Measurements from ENCODE around the gene SARS2. TPM values are rescaled to one million over a fixed set of nuclear protein-coding genes. Genes with fewer than 3 reads are reported as not detected.

Gene SARS2
- total and polyA plus RNA-seq, 3 experiments from 2014 or later: 18.9 to 46.7 (median 43.1) TPM

DNA sequence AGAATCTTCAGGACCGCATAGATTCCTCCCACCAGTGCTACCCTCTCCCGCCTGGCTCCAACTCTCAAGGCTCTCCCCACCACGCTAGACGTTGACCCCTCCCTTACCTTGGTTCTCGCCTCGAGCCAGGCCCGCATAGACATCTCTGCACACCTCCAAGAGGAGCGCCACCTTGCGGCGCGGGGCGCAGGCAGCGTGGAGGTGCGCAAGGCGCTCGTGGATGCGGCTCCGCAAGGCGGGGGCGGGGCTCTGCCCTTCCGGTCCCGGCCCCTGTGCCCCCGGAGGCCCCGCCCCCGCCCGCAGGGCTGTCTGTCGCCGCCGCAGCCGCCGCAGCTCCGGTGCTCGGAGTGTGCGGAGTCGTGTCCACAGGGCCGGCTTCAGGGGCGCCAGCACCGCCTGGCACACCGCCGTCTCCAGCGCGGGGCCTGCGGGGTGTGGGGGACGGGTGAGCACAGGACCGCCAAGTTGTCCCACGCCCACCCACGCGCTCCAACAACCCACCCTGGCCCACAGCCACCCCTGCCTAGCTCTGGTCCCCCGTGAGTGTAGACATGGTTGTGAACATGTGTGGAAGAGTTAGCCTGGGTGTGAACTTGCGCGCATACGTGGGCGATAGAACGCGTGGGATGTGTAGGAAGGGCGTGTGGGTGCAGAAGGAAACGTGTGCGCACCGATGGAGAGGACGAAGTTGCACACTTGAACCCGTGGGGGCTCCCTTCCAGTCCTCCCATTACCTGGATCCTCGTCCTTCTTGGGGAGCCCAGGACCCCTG, 60.5 kb downstream of the SARS2 start:
- H3K9me3 Mint-ChIP-seq: peaks cover 0 to 2% (median 0%) of the 10 kb centered on the region in 5 donors
- H3K27ac Mint-ChIP-seq: peak overlapping the region; percentile 48 to 97 (median 94)

GRCh38 chr19:38869160-38869835, 61.3 kb downstream of the SARS2 start:
- Histone ChIP-seq H3K36me3 (ENCODE audit: insufficient read depth, low read length) (no peaks in the 10 kb centered on the region), H3K9me3 (ENCODE audit: low read length) (no peaks in the 10 kb centered on the region), H3K27ac (ENCODE audit: low read depth, low read length) (peak overlapping the region; percentile 66), H3K4me3 (ENCODE audit: low read length) (peak overlapping the region; percentile 78), H3K4me1 (ENCODE audit: insufficient read depth, low read length) (peaks cover 44% of the 10 kb centered on the region), H3K27me3 (ENCODE audit: insufficient read depth, low read length, poor library complexity, severe bottlenecking) (no peaks in the 10 kb centered on the region)
- Mint-ChIP-seq H3K27ac (peak overlapping the region; percentile 48 to 97 (median 94)), H3K9me3 (peaks cover 0 to 2% (median 0%) of the 10 kb centered on the region in 5 donors), H3K4me3 (peak overlapping the region; percentile 87 to 94 (median 91)), H3K4me1 (peaks cover 38 to 66% (median 58%) of the 10 kb centered on the region in 3 donors), H3K36me3 (peaks cover 3 to 34% (median 7%) of the 10 kb centered on the region in 3 donors), H3K27me3 (no peaks in the 10 kb centered on the region)
- DNase-seq: peak in 3 of 5 donors; percentile 38 to 57 (median 42)
- CTCF ChIA-PET: interaction anchor here (0.7 to 4.6 kb wide), 23 partner anchors 9 to 467 kb away, joined by 3 to 38 read pairs (median 5); partner anchors contain the start of genes ECH1, FAM98C, MRPS12 and NFKBIB
- POLR2A ChIA-PET: interaction anchor here (0.7 to 3.7 kb wide), 8 partner anchors 8 to 135 kb away, joined by 3 to 33 read pairs (median 6); partner anchors contain the start of gene ECH1

More for the DNA sequence above, 60.5 kb downstream of the SARS2 start:
- Histone ChIP-seq H3K4me3 (ENCODE audit: low read length) (peak overlapping the region; percentile 78), H3K27me3 (ENCODE audit: insufficient read depth, low read length, poor library complexity, severe bottlenecking) (no peaks in the 10 kb centered on the region), H3K9me3 (ENCODE audit: low read length) (no peaks in the 10 kb centered on the region), H3K27ac (ENCODE audit: low read depth, low read length) (peak overlapping the region; percentile 66), H3K4me1 (ENCODE audit: insufficient read depth, low read length) (peaks cover 37% of the 10 kb centered on the region), H3K36me3 (ENCODE audit: insufficient read depth, low read length) (no peaks in the 10 kb centered on the region)
- ChIA-PET CTCF (interaction anchor here (1.0 to 4.6 kb wide), 22 partner anchors 8 to 467 kb away, joined by 3 to 38 read pairs (median 5); partner anchors contain the start of genes ECH1, FAM98C, MRPS12 and NFKBIB), POLR2A (interaction anchor here (1.1 to 3.7 kb wide), 6 partner anchors 7 to 136 kb away, joined by 3 to 33 read pairs (median 10); partner anchors contain the start of gene ECH1)
- Mint-ChIP-seq H3K4me1 (peaks cover 30 to 58% (median 51%) of the 10 kb centered on the region in 3 donors), H3K27me3 (no peaks in the 10 kb centered on the region), H3K36me3 (peaks cover 3 to 38% (median 7%) of the 10 kb centered on the region in 3 donors), H3K4me3 (peak overlapping the region; percentile 87 to 94 (median 91))
- peak; percentile 92 to 96 (median 93) for DNase-seq

DNA sequence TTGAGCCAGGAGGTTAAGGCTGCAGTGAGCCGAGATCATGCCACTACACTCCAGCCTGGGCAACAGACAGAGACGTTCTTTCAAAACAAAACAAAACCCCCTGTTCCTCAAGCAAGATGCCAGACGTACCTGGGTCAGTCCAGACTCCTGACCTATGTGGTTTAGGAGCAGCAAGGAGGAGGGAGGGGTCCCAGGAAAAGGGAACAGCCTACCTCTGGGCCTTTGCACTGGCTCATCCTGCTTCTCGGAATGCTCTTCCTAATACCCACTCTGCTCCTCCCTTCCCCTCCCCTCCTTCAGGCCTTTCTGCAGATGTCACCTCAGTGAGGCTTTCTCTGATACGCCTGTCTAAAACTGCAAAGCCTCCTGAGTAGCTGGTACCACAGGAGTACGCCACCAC, 62.0 kb downstream of the SARS2 start:
- peaks cover 46% of the 10 kb centered on the region for H3K4me1 ChIP-seq (ENCODE audit: insufficient read depth, low read length)
- CTCF ChIA-PET: interaction anchor here (0.8 to 4.6 kb wide), 17 partner anchors 8 to 145 kb away, joined by 3 to 38 read pairs (median 5); partner anchors contain the start of genes ECH1, MRPS12, RINL and SARS2
- no peaks in the 10 kb centered on the region for H3K27me3 ChIP-seq (ENCODE audit: insufficient read depth, low read length, poor library complexity, severe bottlenecking)
- peaks cover 0 to 2% (median 0%) of the 10 kb centered on the region in 5 donors for H3K9me3 Mint-ChIP-seq
- H3K4me3 Mint-ChIP-seq: peak overlapping the region; percentile 87 to 94 (median 91)
- peak overlapping the region; percentile 48 to 97 (median 92) for H3K27ac Mint-ChIP-seq
- H3K4me1 Mint-ChIP-seq: peaks cover 39 to 69% (median 60%) of the 10 kb centered on the region in 3 donors
- H3K36me3 Mint-ChIP-seq: peaks cover 3 to 30% (median 7%) of the 10 kb centered on the region in 3 donors
- DNase-seq: no peak
- no peaks in the 10 kb centered on the region for H3K9me3 ChIP-seq (ENCODE audit: low read length)
- H3K27me3 Mint-ChIP-seq: no peaks in the 10 kb centered on the region
- H3K36me3 ChIP-seq (ENCODE audit: insufficient read depth, low read length): no peaks in the 10 kb centered on the region
- H3K27ac ChIP-seq (ENCODE audit: low read depth, low read length): no peak overlapping the region
- POLR2A ChIA-PET: interaction anchor here (0.7 to 3.7 kb wide), 5 partner anchors 8 to 51 kb away, joined by 3 to 33 read pairs (median 7); no protein-coding TSS in a partner anchor
- no peak overlapping the region for H3K4me3 ChIP-seq (ENCODE audit: low read length)

DNA sequence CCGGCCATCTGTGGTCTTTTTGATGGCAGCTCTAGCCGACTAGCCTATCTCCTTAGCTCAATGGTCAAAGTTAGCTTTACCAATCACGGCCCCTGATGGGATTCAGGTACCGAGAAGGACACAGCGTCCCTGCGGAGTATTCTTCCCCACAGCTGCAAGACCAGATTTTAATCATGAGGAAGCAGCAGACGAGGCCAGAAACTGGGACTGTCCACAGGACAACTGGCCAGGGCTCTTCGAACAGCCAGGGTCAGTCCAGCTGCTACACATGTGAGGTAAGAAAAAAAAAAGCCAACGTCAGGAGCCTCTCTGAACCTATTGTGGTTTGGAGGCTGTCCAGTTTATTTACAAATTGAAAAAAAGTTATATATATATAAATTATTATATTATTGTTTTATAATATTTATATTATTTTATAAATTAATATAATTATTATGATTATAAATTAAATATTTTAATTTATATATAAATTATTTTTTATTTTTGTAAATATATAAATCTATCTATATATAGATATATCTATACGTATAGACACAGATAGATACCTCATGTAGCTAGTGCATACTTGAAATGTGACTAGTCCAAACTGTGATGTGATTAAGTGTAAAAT, 63.3 kb downstream of the SARS2 start:
- no peaks in the 10 kb centered on the region for H3K36me3 ChIP-seq (ENCODE audit: insufficient read depth, low read length)
- peaks cover 46% of the 10 kb centered on the region for H3K4me1 ChIP-seq (ENCODE audit: insufficient read depth, low read length)
- H3K27ac Mint-ChIP-seq: peak overlapping the region in 5 of 8 donors; percentile 19 to 70 (median 57)
- DNase-seq: no peak
- POLR2A ChIA-PET: interaction anchor here (0.8 to 5.6 kb wide), 3 partner anchors 11 to 21 kb away, joined by 3 to 59 read pairs (median 7); partner anchors contain the start of genes HNRNPL and RINL
- H3K4me1 Mint-ChIP-seq: peaks cover 41 to 72% (median 64%) of the 10 kb centered on the region in 3 donors
- peaks cover 0 to 2% (median 0%) of the 10 kb centered on the region in 5 donors for H3K9me3 Mint-ChIP-seq
- CTCF ChIA-PET: interaction anchor here (2.5 to 3.3 kb wide), 2 partner anchors 15 to 18 kb away, joined by 7 to 10 read pairs; no protein-coding TSS in a partner anchor
- H3K9me3 ChIP-seq (ENCODE audit: low read length): no peaks in the 10 kb centered on the region
- peaks cover 3 to 25% (median 4%) of the 10 kb centered on the region in 3 donors for H3K36me3 Mint-ChIP-seq
- no peaks in the 10 kb centered on the region for H3K27me3 ChIP-seq (ENCODE audit: insufficient read depth, low read length, poor library complexity, severe bottlenecking)
- no peaks in the 10 kb centered on the region for H3K27me3 Mint-ChIP-seq
- H3K4me3 ChIP-seq (ENCODE audit: low read length): no peak overlapping the region
- no peak overlapping the region for H3K4me3 Mint-ChIP-seq
- no peak overlapping the region for H3K27ac ChIP-seq (ENCODE audit: low read depth, low read length)

Other genes with a start within 250 kb of the SARS2 start
- gene CAPN12, start 186.3 kb downstream of the SARS2 start, total RNA-seq: 1 to 10 TPM; 5.2 to 5.3 TPM
- gene CAPN12, start 186.3 kb downstream of the SARS2 start, polyA plus RNA-seq: 19.5 TPM
- gene LGALS7, start 157.2 kb downstream of the SARS2 start, total RNA-seq: not detected
- not detected for gene LGALS7, start 157.2 kb downstream of the SARS2 start, polyA plus RNA-seq
- not detected for gene LGALS7B, start 141.6 kb downstream of the SARS2 start, total RNA-seq
- not detected for gene LGALS7B, start 141.6 kb downstream of the SARS2 start, polyA plus RNA-seq
- 1 to 10 TPM; 1.2 to 1.8 TPM for gene LGALS4, start 117.8 kb downstream of the SARS2 start, total RNA-seq
- gene LGALS4, start 117.8 kb downstream of the SARS2 start, polyA plus RNA-seq: 0.44 TPM
- gene ECH1, start 99.0 kb downstream of the SARS2 start, total RNA-seq: 100 to 1,000 TPM; 111 to 114 TPM
- 272 TPM for gene ECH1, start 99.0 kb downstream of the SARS2 start, polyA plus RNA-seq
- gene HNRNPL, start 80.8 kb downstream of the SARS2 start, total RNA-seq: 100 to 1,000 TPM; 656 to 679 TPM
- 73.4 TPM for gene HNRNPL, start 80.8 kb downstream of the SARS2 start, polyA plus RNA-seq
- 10 to 100 TPM; 82.3 to 85.4 TPM for gene RINL, start 52.5 kb downstream of the SARS2 start, total RNA-seq
- 42.6 TPM for gene RINL, start 52.5 kb downstream of the SARS2 start, polyA plus RNA-seq
- 10 to 100 TPM; 33.6 to 36.5 TPM for gene SIRT2, start 31.1 kb downstream of the SARS2 start, total RNA-seq
- 51.2 TPM for gene SIRT2, start 31.1 kb downstream of the SARS2 start, polyA plus RNA-seq
- 100 to 1,000 TPM; 107 to 116 TPM for gene NFKBIB, start 30.8 kb downstream of the SARS2 start, total RNA-seq
- gene NFKBIB, start 30.8 kb downstream of the SARS2 start, polyA plus RNA-seq: 15.6 TPM
- gene CCER2, start 18.6 kb downstream of the SARS2 start, total RNA-seq: under 1 TPM; 0.44 to 0.61 TPM
- not detected for gene CCER2, start 18.6 kb downstream of the SARS2 start, polyA plus RNA-seq
- 100 to 1,000 TPM; 113 to 117 TPM for gene MRPS12, start 181 bp upstream of the SARS2 start, total RNA-seq
- 94.4 TPM for gene MRPS12, start 181 bp upstream of the SARS2 start, polyA plus RNA-seq
- gene FBXO17, start 45.0 kb upstream of the SARS2 start, total RNA-seq: not detected
- gene FBXO17, start 45.0 kb upstream of the SARS2 start, polyA plus RNA-seq: 0.16 TPM
- gene FBXO27, start 101.8 kb upstream of the SARS2 start, total RNA-seq: under 1 TPM; 0.37 to 0.80 TPM
- 0.64 TPM for gene FBXO27, start 101.8 kb upstream of the SARS2 start, polyA plus RNA-seq
- gene ACP7, start 153.6 kb upstream of the SARS2 start, total RNA-seq: not detected
- gene ACP7, start 153.6 kb upstream of the SARS2 start, polyA plus RNA-seq: 0.22 TPM
- 10 to 100 TPM; 21.3 to 21.8 TPM for gene PAK4, start 195.0 kb upstream of the SARS2 start, total RNA-seq
- 1.8 TPM for gene PAK4, start 195.0 kb upstream of the SARS2 start, polyA plus RNA-seq

All from CD8-positive, alpha-beta memory T cell (primary cell).